ENCODE measurements around the gene KDM5A. TPM values are rescaled to one million over a fixed set of nuclear protein-coding genes. Genes with fewer than 3 reads are reported as not detected.
"Not testable (repeated sequence)": the region's sequence is repeated elsewhere in the genome, so short reads cannot be mapped to it uniquely, and the experiment has no call there.

KDM5A gene
- total RNA-seq, 1 donor from 2014 or later = 32.4 TPM

DNA sequence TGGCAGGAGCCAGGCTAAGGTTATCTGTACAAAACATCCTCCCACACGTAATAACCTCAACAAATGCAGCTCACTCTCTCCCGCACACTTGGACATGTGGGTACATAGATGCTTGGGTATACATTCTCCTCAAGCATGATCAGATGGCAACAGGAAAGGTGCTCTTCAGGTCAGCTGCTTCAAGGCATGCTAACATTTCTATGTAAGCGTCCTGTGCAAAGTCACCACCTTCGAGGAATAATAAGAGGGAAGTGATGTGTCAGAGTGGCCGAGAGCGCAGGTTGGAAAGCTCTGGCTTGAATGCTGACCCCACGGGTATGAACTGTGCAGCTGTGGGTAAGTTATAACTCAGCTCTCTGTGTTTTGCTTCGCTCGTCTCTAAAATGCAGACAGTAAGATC is 151.0 kb downstream of the KDM5A start:
- intact Hi-C loops (cut with DNase I) = no loop called here
- no peaks in the 10 kb centered on the region for H3K27me3 ChIP-seq
- H3K4me1 ChIP-seq = no peaks in the 10 kb centered on the region
- no peaks in the 10 kb centered on the region for H3K36me3 ChIP-seq
- H3K27ac ChIP-seq = no peak overlapping the region
- DNase-seq (ENCODE audit: low spot score in 2 of 2) = no peak
- TF ChIP-seq CTCF (IDR thresholded peaks at IDR 0.05) = no peak
- H3K9me3 ChIP-seq = peaks cover 0 to 12% of the 10 kb centered on the region in 2 donors
- H3K4me3 ChIP-seq = no peak overlapping the region

GRCh38 chr12:237026-237815 is 151.9 kb downstream of the KDM5A start:
- Histone ChIP-seq H3K4me1 (no peaks in the 10 kb centered on the region), H3K9me3 (peaks cover 0 to 12% of the 10 kb centered on the region in 2 donors), H3K27me3 (no peaks in the 10 kb centered on the region), H3K4me3 (no peak overlapping the region), H3K27ac (no peak overlapping the region), H3K36me3 (no peaks in the 10 kb centered on the region)
- intact Hi-C loops (cut with DNase I) = no loop called here
- peak in 1 of 2 donors; percentile 33 for DNase-seq (ENCODE audit: low spot score in 2 of 2)
- TF ChIP-seq CTCF (IDR thresholded peaks at IDR 0.05) = no peak

DNA sequence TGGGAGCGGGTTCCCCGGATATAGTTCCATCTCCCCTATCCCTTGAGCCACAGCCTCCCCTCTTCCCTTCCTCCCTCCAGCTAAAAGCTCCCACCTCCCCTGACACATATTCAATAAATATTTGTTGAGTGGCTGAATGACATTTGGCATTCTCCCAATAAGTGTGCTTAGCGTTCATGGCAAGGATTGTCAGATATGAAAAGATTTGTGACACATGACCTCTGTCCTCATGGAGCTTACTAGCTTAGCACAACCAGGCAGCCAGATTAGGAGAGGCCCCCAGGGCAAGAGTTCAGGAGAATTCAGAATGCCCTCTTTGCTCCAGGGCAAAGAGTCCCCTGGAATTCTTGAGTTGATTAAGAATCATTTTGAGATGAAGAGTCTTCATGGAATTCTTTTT is 152.7 kb downstream of the KDM5A start:
- H3K27ac ChIP-seq = no peak overlapping the region
- H3K36me3 ChIP-seq = no peaks in the 10 kb centered on the region
- no peak for TF ChIP-seq CTCF (IDR thresholded peaks at IDR 0.05)
- no peaks in the 10 kb centered on the region for H3K27me3 ChIP-seq
- intact Hi-C loops (cut with DNase I) = no loop called here
- H3K4me3 ChIP-seq = no peak overlapping the region
- H3K9me3 ChIP-seq = peaks cover 0 to 12% of the 10 kb centered on the region in 2 donors
- no peaks in the 10 kb centered on the region for H3K4me1 ChIP-seq
- DNase-seq (ENCODE audit: low spot score in 2 of 2) = no peak

DNA sequence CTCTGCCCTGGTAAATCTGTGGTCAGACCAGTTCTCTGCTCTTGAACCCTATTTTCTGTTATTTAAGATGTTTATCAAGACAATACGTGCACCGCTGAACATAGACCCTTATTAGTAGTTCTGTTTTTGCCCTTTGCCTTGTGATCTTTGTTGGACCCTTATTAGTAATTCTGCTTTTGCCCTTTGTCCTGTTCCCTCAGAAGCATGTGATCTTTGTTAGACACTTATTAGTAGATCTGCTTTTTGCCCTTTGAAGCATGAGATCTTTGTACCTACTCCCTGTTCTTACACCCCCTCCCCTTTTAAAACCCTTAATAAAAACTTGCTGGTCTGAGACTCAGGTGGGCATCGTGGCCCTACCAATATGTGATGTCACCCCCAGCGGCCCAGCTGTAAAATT is 153.2 kb downstream of the KDM5A start:
- H3K4me3 ChIP-seq; intact Hi-C loops (cut with DNase I); DNase-seq (ENCODE audit: low spot score in 2 of 2); H3K4me1 ChIP-seq; H3K36me3 ChIP-seq; H3K27me3 ChIP-seq; H3K27ac ChIP-seq: not testable (repeated sequence)
- peaks cover 0 to 12% of the 10 kb centered on the region in 2 donors for H3K9me3 ChIP-seq

GRCh38 chr12:234891-235415 is 154.2 kb downstream of the KDM5A start:
- peak in 1 of 2 donors; percentile 53 for DNase-seq (ENCODE audit: low spot score in 2 of 2)
- H3K27me3 ChIP-seq = no peaks in the 10 kb centered on the region
- intact Hi-C loops (cut with DNase I) = no loop called here
- H3K4me3 ChIP-seq = no peak overlapping the region
- TF ChIP-seq CTCF (IDR thresholded peaks at IDR 0.05) = no peak
- H3K9me3 ChIP-seq = peaks cover 0 to 12% of the 10 kb centered on the region in 2 donors
- no peaks in the 10 kb centered on the region for H3K36me3 ChIP-seq
- no peak overlapping the region for H3K27ac ChIP-seq
- no peaks in the 10 kb centered on the region for H3K4me1 ChIP-seq

GRCh38 chr12:234019-234418 is 155.1 kb downstream of the KDM5A start:
- TF ChIP-seq CTCF (IDR thresholded peaks at IDR 0.05) = no peak
- H3K27me3 ChIP-seq = no peaks in the 10 kb centered on the region
- no peak overlapping the region for H3K4me3 ChIP-seq
- H3K36me3 ChIP-seq = no peaks in the 10 kb centered on the region
- no peak overlapping the region for H3K27ac ChIP-seq
- intact Hi-C loops (cut with DNase I) = no loop called here
- no peaks in the 10 kb centered on the region for H3K4me1 ChIP-seq
- H3K9me3 ChIP-seq = peaks cover 0 to 12% of the 10 kb centered on the region in 2 donors
- DNase-seq (ENCODE audit: low spot score in 2 of 2) = no peak
